Glutamatergic neuron (in vitro differentiated cells): ENCODE measurements around the gene TP53AIP1. TPM values are rescaled to one million over a fixed set of nuclear protein-coding genes. Genes with fewer than 3 reads are reported as not detected.
"Not testable (repeated sequence)": the region's sequence is repeated elsewhere in the genome, so short reads cannot be mapped to it uniquely, and the experiment has no call there.

ENCODE experiments used
- DNase-seq: peaks from one replicate; pipeline ENCODE4 v3.0.0; 2022
- H3K27ac Mint-ChIP-seq: one replicate; pipeline ENCODE4 v1.8.0; 2020; ENCODE audit warnings: mild to moderate bottlenecking, mixed read lengths, inconsistent platforms; ENCODE audit not compliant: unreplicated experiment
- H3K27me3 Mint-ChIP-seq: one replicate; pipeline ENCODE4 v1.8.0; 2020; ENCODE audit warnings: mild to moderate bottlenecking, moderate library complexity, mixed read lengths, inconsistent platforms; ENCODE audit not compliant: unreplicated experiment
- H3K36me3 Mint-ChIP-seq: one replicate; pipeline ENCODE4 v1.8.0; 2020; ENCODE audit warnings: mild to moderate bottlenecking, mixed read lengths, inconsistent platforms; ENCODE audit not compliant: unreplicated experiment
- H3K4me1 Mint-ChIP-seq: one replicate; pipeline ENCODE4 v1.8.0; 2020; ENCODE audit warnings: mild to moderate bottlenecking, low read depth, mixed read lengths, inconsistent platforms; ENCODE audit not compliant: unreplicated experiment
- H3K4me3 Mint-ChIP-seq: one replicate; pipeline ENCODE4 v1.8.0; 2020; ENCODE audit warnings: mild to moderate bottlenecking, mixed read lengths, inconsistent platforms; ENCODE audit not compliant: unreplicated experiment
- H3K9me3 Mint-ChIP-seq: one replicate; pipeline ENCODE4 v1.8.0; 2020; ENCODE audit warnings: mild to moderate bottlenecking, moderate library complexity, mixed read lengths, inconsistent platforms; ENCODE audit not compliant: unreplicated experiment
- total RNA-seq: library from RNA; stranded (reverse); fragmentation: NEBNext Ultra II Directional; extraction: Animal tissue kit (Norgen Biotek cat#: 25700); gene quantifications from one replicate; pipeline ENCODE4 v1.2.1, GENCODE V29; 2021; ENCODE audit not compliant: unreplicated experiment
- TF ChIP-seq, protein P1 (sequence below): fragments of 200-600 bp; sonication (generic); IDR thresholded peaks from one replicate; pipeline ENCODE4 v1.5.0; 2021; ENCODE audit not compliant: partially characterized antibody, unreplicated experiment

The TP53AIP1 gene
- total RNA-seq, 1 donor from 2014 or later = 0.34 TPM

DNA sequence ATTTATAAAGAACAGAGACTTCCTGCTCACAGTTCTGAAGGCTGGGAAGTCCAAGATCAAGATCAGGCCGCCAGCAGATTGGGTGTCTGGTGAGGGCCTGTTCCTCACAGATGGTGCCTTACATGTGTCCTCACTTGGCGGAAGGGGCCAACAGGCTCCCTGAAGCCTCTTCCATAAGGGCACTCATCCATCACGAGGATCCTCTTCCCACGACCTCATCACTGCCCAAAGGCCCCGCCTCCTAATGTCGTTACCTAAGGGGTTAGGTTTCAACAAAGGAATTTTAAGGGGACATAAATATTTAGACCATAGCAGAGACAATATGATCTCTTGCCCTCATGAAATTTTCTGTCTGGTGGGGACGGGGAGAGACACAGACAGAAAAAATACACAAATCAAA lies 18.6 kb downstream of the TP53AIP1 start:
- TF ChIP-seq, protein P1, sequence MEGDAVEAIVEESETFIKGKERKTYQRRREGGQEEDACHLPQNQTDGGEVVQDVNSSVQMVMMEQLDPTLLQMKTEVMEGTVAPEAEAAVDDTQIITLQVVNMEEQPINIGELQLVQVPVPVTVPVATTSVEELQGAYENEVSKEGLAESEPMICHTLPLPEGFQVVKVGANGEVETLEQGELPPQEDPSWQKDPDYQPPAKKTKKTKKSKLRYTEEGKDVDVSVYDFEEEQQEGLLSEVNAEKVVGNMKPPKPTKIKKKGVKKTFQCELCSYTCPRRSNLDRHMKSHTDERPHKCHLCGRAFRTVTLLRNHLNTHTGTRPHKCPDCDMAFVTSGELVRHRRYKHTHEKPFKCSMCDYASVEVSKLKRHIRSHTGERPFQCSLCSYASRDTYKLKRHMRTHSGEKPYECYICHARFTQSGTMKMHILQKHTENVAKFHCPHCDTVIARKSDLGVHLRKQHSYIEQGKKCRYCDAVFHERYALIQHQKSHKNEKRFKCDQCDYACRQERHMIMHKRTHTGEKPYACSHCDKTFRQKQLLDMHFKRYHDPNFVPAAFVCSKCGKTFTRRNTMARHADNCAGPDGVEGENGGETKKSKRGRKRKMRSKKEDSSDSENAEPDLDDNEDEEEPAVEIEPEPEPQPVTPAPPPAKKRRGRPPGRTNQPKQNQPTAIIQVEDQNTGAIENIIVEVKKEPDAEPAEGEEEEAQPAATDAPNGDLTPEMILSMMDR = no peak
- peaks cover 10% of the 10 kb centered on the region for H3K27me3 Mint-ChIP-seq
- peaks cover 39% of the 10 kb centered on the region for H3K4me1 Mint-ChIP-seq
- H3K9me3 Mint-ChIP-seq = peaks cover 7% of the 10 kb centered on the region
- no peak overlapping the region for H3K27ac Mint-ChIP-seq
- no peak for DNase-seq
- no peaks in the 10 kb centered on the region for H3K36me3 Mint-ChIP-seq
- H3K4me3 Mint-ChIP-seq = no peak overlapping the region

DNA sequence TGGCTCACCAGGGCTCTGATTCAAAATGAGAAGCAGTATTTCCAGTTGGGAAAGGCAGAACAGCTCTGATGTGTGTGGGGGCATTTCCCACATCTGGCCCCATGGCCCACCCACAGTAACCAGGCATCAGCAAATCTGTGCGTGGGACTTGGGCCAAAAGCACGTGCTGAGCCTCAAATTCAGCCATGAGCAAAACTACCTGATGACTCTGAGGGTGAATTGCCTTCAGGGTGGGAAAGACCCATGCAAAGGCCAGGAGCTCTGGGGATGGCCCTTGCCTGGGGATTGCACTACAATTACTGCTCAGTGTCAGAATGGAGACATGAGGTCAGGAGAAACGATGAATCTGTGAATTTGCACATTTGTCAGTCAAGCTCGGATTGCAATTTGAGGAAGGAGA lies 20.9 kb downstream of the TP53AIP1 start:
- H3K36me3 Mint-ChIP-seq = no peaks in the 10 kb centered on the region
- peaks cover 24% of the 10 kb centered on the region for H3K4me1 Mint-ChIP-seq
- H3K4me3 Mint-ChIP-seq = no peak overlapping the region
- peaks cover 9% of the 10 kb centered on the region for H3K27me3 Mint-ChIP-seq
- H3K27ac Mint-ChIP-seq = no peak overlapping the region
- no peak for DNase-seq
- TF ChIP-seq, protein P1 = no peak
- peaks cover 7% of the 10 kb centered on the region for H3K9me3 Mint-ChIP-seq

DNA sequence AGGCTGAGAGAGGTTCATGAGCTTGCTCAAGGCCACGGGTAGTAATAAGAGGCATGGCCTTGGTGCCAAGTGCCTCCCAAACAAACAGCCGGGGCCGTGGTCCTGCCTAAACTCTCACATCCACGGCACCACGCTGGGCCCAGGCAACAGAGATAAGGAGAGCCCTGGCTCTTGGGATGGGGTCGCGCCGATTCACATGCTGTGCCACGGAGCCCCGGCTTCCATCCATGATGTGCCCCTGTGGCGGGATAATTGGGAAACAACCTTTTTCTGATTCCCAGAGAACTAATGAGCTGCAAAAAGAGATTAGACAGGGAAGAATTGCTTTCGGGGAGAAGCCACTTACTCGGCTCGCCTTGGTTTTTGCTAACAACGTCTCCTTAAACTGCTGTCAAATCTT lies 22.0 kb downstream of the TP53AIP1 start:
- Mint-ChIP-seq H3K9me3 (peaks cover 11% of the 10 kb centered on the region), H3K4me3 (no peak overlapping the region), H3K27me3 (peaks cover 9% of the 10 kb centered on the region), H3K27ac (no peak overlapping the region), H3K4me1 (peaks cover 22% of the 10 kb centered on the region), H3K36me3 (peaks cover 6% of the 10 kb centered on the region)
- TF ChIP-seq, protein P1 = no peak
- DNase-seq = no peak

DNA sequence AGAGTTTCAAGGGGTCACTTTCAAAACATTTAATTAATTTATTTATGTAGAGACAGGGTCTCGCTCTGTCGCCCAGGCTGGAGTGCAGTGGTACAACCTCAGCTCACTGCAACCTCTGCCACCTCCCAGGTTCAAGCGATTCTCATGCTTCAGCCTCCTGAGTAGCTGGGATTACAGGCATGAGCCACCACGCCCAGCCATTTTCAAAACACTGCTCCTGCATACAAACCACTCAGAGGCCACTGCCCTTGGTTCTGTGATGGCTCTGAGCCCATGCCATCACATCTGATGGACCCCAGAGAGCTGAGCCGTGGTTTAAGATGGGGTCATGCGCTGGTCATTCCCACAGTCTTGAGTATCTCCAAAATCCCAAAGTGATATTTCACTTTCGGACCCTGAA lies 23.0 kb downstream of the TP53AIP1 start:
- not testable (repeated sequence) for H3K27ac Mint-ChIP-seq, DNase-seq, H3K4me3 Mint-ChIP-seq
- peaks cover 12% of the 10 kb centered on the region for H3K27me3 Mint-ChIP-seq
- peaks cover 12% of the 10 kb centered on the region for H3K36me3 Mint-ChIP-seq
- peaks cover 15% of the 10 kb centered on the region for H3K9me3 Mint-ChIP-seq
- peaks cover 27% of the 10 kb centered on the region for H3K4me1 Mint-ChIP-seq

DNA sequence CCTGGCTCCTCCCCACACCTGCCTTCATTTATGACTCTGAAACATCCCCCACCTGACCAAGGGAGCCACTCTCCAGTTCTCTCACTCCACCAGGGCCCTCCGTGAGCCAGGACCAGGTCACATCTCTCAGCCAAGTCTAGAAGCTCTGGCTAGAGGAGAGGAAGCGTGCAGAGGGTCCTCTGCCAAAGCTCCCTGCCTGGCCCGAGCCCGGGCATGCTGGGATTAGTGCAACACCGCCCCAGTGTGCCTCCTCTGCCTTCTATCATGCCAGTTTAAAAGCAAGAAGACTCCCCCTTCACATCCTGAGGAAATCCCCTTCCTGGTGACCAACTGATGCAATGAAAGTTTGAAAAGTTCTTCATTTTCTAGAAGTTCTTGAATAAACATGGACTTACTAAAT lies 23.5 kb downstream of the TP53AIP1 start:
- Mint-ChIP-seq H3K27ac (no peak overlapping the region), H3K27me3 (peaks cover 12% of the 10 kb centered on the region), H3K4me3 (no peak overlapping the region)

More for the DNA sequence above, 23.5 kb downstream of the TP53AIP1 start:
- H3K36me3 Mint-ChIP-seq = peaks cover 12% of the 10 kb centered on the region
- H3K9me3 Mint-ChIP-seq = peaks cover 15% of the 10 kb centered on the region
- H3K4me1 Mint-ChIP-seq = peaks cover 28% of the 10 kb centered on the region
- TF ChIP-seq, protein P1 = no peak
- DNase-seq = no peak
